ENCODE measurements around the gene SIAH2. TPM values are rescaled to one million over a fixed set of nuclear protein-coding genes. Genes with fewer than 3 reads are reported as not detected.

SIAH2 gene
- total RNA-seq, 2 experiments from 2014 or later, result 74.0 to 74.9 TPM

- DNase-seq, result peak; percentile 78
- CTCF ChIA-PET, result interaction anchor here (0.7 to 10.1 kb wide), 8 partner anchors 20 to 447 kb away, joined by 3 to 111 read pairs (median 8); partner anchors contain the start of gene SELENOT
- POLR2A ChIA-PET, result interaction anchor here (0.6 to 10.7 kb wide), 23 partner anchors 9 to 447 kb away, joined by 3 to 152 read pairs (median 5); partner anchors contain the start of genes EIF2A, ERICH6, GPR171 and SELENOT
- peaks cover 55% of the 10 kb centered on the region for H3K4me1 Mint-ChIP-seq (ENCODE audit: low read depth)
- H3K27me3 Mint-ChIP-seq, result no peaks in the 10 kb centered on the region
- intact Hi-C loops (cut with micrococcal nuclease), result loop anchor here (1.0 to 10.0 kb wide), 8 partner anchors 9 to 1497 kb away; partner anchors contain the start of gene GPR171
- peaks cover 65% of the 10 kb centered on the region for H3K36me3 Mint-ChIP-seq
- peak overlapping the region; percentile 99 for H3K27ac Mint-ChIP-seq
- peak overlapping the region; percentile 95 for H3K4me3 Mint-ChIP-seq
- H3K9me3 Mint-ChIP-seq, result no peaks in the 10 kb centered on the region
Measured at GRCh38 chr3:150760431-150761200, 2.4 kb downstream of the SIAH2 start.

DNA sequence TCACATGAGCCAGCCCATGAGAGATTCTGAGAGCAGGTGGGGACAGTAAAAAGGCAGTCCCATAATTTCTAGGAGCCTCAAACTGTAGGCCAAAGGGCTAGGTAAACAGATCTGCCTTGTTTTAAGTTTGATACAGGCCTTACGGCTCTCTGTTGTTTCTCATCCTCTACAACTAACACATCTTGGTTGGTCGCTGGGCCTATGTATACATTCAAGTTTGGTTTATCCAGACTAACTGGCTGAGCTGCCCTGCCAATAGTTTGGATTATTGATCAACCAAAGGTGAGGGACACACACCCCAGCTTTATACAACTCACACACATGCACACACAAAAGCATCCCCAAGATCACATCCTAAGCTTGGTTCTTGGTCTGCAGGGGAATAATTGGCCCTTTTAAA is 3.0 kb downstream of the SIAH2 start:
- Mint-ChIP-seq H3K4me3 (peak overlapping the region; percentile 95), H3K4me1 (ENCODE audit: low read depth) (peaks cover 52% of the 10 kb centered on the region), H3K9me3 (no peaks in the 10 kb centered on the region), H3K36me3 (peaks cover 67% of the 10 kb centered on the region), H3K27me3 (no peaks in the 10 kb centered on the region), H3K27ac (peak overlapping the region; percentile 99)
- ChIA-PET CTCF (interaction anchor here (0.8 to 10.1 kb wide), 8 partner anchors 22 to 447 kb away, joined by 3 to 111 read pairs (median 8); partner anchors contain the start of genes ERICH6 and SELENOT), POLR2A (interaction anchor here (0.6 to 10.7 kb wide), 20 partner anchors 8 to 1509 kb away, joined by 3 to 152 read pairs (median 5); partner anchors contain the start of genes EIF2A, ERICH6, GPR171 and MBNL1)
- DNase-seq, result no peak
- intact Hi-C loops (cut with micrococcal nuclease), result loop anchor here (1.0 to 10.0 kb wide), 8 partner anchors 9 to 1497 kb away; partner anchors contain the start of gene GPR171

DNA sequence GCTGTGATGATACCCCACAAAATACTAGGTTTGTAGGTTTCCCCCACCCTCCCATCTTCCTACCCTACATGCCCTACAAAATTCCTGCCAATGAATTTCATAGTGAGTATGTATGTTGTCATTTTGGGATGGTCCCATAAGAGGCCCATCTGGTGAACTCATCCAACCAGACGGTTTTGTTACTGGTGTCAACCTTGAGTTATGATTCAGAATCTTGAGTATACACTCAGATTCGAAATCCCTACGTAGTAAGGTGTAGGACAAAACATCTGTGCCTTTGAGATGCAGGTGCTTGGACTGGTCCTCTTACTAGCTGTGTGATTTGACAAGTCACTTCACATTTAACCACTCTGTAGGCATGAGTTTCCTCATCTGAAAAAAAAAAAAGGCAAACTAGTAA is 3.6 kb downstream of the SIAH2 start:
- Mint-ChIP-seq H3K27ac (peak overlapping the region; percentile 99), H3K9me3 (no peaks in the 10 kb centered on the region), H3K36me3 (peaks cover 72% of the 10 kb centered on the region), H3K27me3 (no peaks in the 10 kb centered on the region), H3K4me1 (ENCODE audit: low read depth) (peaks cover 51% of the 10 kb centered on the region), H3K4me3 (peak overlapping the region; percentile 95)
- ChIA-PET CTCF (interaction anchor here (0.8 to 10.1 kb wide), 7 partner anchors 21 to 157 kb away, joined by 3 to 111 read pairs (median 9); partner anchors contain the start of genes ERICH6 and SELENOT), POLR2A (interaction anchor here (0.7 to 10.7 kb wide), 12 partner anchors 8 to 1510 kb away, joined by 3 to 152 read pairs (median 5); partner anchors contain the start of genes EIF2A, MBNL1, SELENOT and SERP1)
- intact Hi-C loops (cut with micrococcal nuclease), result no loop called here
- DNase-seq, result peak; percentile 55

- Mint-ChIP-seq H3K4me1 (ENCODE audit: low read depth) (peaks cover 64% of the 10 kb centered on the region), H3K4me3 (peak overlapping the region; percentile 76), H3K36me3 (peaks cover 84% of the 10 kb centered on the region), H3K27me3 (no peaks in the 10 kb centered on the region), H3K27ac (peak overlapping the region; percentile 93), H3K9me3 (no peaks in the 10 kb centered on the region)
- intact Hi-C loops (cut with micrococcal nuclease), result no loop called here
- CTCF ChIA-PET, result interaction anchor here (0.6 to 1.0 kb wide), 3 partner anchors 19 to 338 kb away, joined by 3 read pairs; no protein-coding TSS in a partner anchor
- POLR2A ChIA-PET, result interaction anchor here (0.6 to 9.1 kb wide), 3 partner anchors 17 to 520 kb away, joined by 5 to 140 read pairs (median 35); no protein-coding TSS in a partner anchor
- no peak for DNase-seq
Measured at GRCh38 chr3:150757768-150758167, 5.2 kb downstream of the SIAH2 start.

- no peak for DNase-seq
- Mint-ChIP-seq H3K9me3 (no peaks in the 10 kb centered on the region), H3K27me3 (no peaks in the 10 kb centered on the region), H3K36me3 (peaks cover 87% of the 10 kb centered on the region), H3K4me1 (ENCODE audit: low read depth) (peaks cover 68% of the 10 kb centered on the region), H3K4me3 (peak overlapping the region; percentile 76), H3K27ac (peak overlapping the region; percentile 93)
- POLR2A ChIA-PET, result interaction anchor here (0.6 to 5.4 kb wide), 3 partner anchors 17 to 520 kb away, joined by 5 to 35 read pairs (median 5); no protein-coding TSS in a partner anchor
- intact Hi-C loops (cut with micrococcal nuclease), result no loop called here
- CTCF ChIA-PET, result interaction anchor here (0.6 to 1.1 kb wide), 4 partner anchors 19 to 337 kb away, joined by 3 read pairs; no protein-coding TSS in a partner anchor
Measured at GRCh38 chr3:150757364-150757763, 5.6 kb downstream of the SIAH2 start.

- Mint-ChIP-seq H3K27me3 (no peaks in the 10 kb centered on the region), H3K27ac (peak overlapping the region; percentile 93), H3K4me1 (ENCODE audit: low read depth) (peaks cover 75% of the 10 kb centered on the region), H3K9me3 (no peaks in the 10 kb centered on the region), H3K4me3 (peak overlapping the region; percentile 36), H3K36me3 (peaks cover 84% of the 10 kb centered on the region)
- intact Hi-C loops (cut with micrococcal nuclease), result no loop called here
- ChIA-PET POLR2A (interaction anchor here (1.5 kb wide), 1 partner anchor 18 kb away, joined by 5 read pairs; no protein-coding TSS in a partner anchor), CTCF (interaction anchor here (1.1 to 1.4 kb wide), 2 partner anchors 31 to 35 kb away, joined by 3 to 4 read pairs; no protein-coding TSS in a partner anchor)
- no peak for DNase-seq
Measured at GRCh38 chr3:150756491-150757059, 6.4 kb downstream of the SIAH2 start.

- CTCF ChIA-PET, result interaction anchor here (1.4 kb wide), 1 partner anchor 32 kb away, joined by 4 read pairs; no protein-coding TSS in a partner anchor
- DNase-seq, result no peak
- H3K27me3 Mint-ChIP-seq, result no peaks in the 10 kb centered on the region
- H3K4me3 Mint-ChIP-seq, result no peak overlapping the region
- intact Hi-C loops (cut with micrococcal nuclease), result no loop called here
- peaks cover 82% of the 10 kb centered on the region for H3K4me1 Mint-ChIP-seq (ENCODE audit: low read depth)
- POLR2A ChIA-PET, result interaction anchor here (0.6 to 1.7 kb wide), 3 partner anchors 8 to 232 kb away, joined by 4 to 6 read pairs (median 5); no protein-coding TSS in a partner anchor
- H3K27ac Mint-ChIP-seq, result peak overlapping the region; percentile 56
- H3K9me3 Mint-ChIP-seq, result no peaks in the 10 kb centered on the region
- H3K36me3 Mint-ChIP-seq, result peaks cover 84% of the 10 kb centered on the region
Measured at GRCh38 chr3:150755902-150756301, 7.1 kb downstream of the SIAH2 start.

DNA sequence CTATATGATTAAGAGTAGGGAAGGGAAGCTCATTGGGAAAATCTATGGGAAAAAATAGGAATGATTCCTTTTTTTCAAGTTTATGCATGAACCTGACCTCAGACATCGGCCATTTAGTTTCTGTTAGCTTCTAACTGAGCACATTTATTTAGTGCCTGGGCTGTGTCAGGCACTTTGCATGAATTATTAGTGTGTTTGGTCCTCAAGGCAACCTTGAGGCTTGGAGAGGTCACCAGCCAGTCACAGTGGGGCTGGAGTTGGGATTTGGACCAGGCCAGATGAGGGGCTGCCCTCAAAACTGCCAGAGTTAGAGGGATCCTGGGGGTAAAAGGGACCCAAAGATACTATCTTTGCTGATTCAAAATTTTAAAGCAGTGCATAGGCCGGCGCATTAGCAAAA is 8.1 kb downstream of the SIAH2 start:
- Mint-ChIP-seq H3K4me3 (peak overlapping the region; percentile 23), H3K36me3 (peaks cover 84% of the 10 kb centered on the region), H3K27me3 (no peaks in the 10 kb centered on the region), H3K9me3 (no peaks in the 10 kb centered on the region), H3K27ac (peak overlapping the region; percentile 73), H3K4me1 (ENCODE audit: low read depth) (peaks cover 88% of the 10 kb centered on the region)
- intact Hi-C loops (cut with micrococcal nuclease), result no loop called here
- ChIA-PET CTCF (interaction anchor here (1.4 kb wide), 1 partner anchor 33 kb away, joined by 7 read pairs; no protein-coding TSS in a partner anchor), POLR2A (interaction anchor here (1.6 to 1.7 kb wide), 2 partner anchors 9 kb away, joined by 4 to 6 read pairs; no protein-coding TSS in a partner anchor)
- DNase-seq, result no peak

DNA sequence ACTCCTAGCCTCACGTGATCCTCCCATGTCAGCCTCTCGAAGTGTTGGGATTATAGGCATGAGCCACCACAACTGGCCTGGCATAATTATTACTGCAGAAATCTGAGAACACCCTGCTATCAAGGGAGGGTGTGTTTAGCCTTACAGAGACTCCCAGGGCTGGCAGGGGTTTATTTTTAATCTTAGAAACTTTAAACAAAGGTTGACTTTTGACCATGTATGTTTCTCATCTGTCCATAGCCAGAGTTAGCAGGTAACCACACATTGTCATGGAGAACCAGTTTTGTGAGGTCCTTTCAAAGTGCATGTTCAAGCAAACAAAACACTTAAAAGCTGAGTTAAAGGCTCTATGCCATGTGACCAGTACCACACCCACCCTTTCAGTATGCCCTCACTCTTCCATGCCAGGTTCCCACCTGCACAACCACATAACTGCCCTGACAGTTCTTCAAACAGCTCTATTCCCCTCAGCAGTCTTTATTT is 11.1 kb downstream of the SIAH2 start:
- POLR2A ChIA-PET, result interaction anchor here (2.3 kb wide), 1 partner anchor 10 kb away, joined by 11 read pairs; no protein-coding TSS in a partner anchor
- H3K27me3 Mint-ChIP-seq, result no peaks in the 10 kb centered on the region
- peaks cover 78% of the 10 kb centered on the region for H3K36me3 Mint-ChIP-seq
- peaks cover 87% of the 10 kb centered on the region for H3K4me1 Mint-ChIP-seq (ENCODE audit: low read depth)
- H3K9me3 Mint-ChIP-seq, result no peaks in the 10 kb centered on the region
- H3K4me3 Mint-ChIP-seq, result no peak overlapping the region
- H3K27ac Mint-ChIP-seq, result peak overlapping the region; percentile 69
- CTCF ChIA-PET, result interaction anchor here (1.0 to 3.2 kb wide), 3 partner anchors 14 to 36 kb away, joined by 3 to 13 read pairs (median 5); no protein-coding TSS in a partner anchor
- DNase-seq, result no peak
- intact Hi-C loops (cut with micrococcal nuclease), result loop anchor here (1.0 kb wide), 2 partner anchors 8 to 14 kb away; no protein-coding TSS in a partner anchor

DNA sequence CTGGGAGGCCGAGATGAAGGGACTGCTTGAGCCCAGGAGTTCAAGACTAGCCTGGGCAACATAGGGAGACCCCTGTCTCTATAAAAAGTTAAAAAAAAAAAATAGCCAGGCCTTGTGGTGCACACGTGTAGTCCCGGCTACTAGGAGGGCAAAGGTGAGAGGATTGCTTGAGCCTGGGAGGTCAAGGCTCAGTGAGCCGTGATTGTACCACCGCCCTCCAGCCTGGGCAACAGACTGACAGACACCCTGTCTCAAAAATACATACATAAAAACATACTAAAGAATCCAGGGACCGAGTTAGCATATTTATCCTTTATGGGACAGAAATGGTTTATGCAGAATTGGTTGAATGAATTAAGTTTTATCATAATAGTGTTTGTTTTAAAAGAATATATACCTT is 13.7 kb downstream of the SIAH2 start:
- Mint-ChIP-seq H3K4me3 (no peak overlapping the region), H3K27ac (no peak overlapping the region), H3K36me3 (peaks cover 77% of the 10 kb centered on the region), H3K9me3 (no peaks in the 10 kb centered on the region), H3K27me3 (no peaks in the 10 kb centered on the region), H3K4me1 (ENCODE audit: low read depth) (peaks cover 91% of the 10 kb centered on the region)
- POLR2A ChIA-PET, result no interaction called here
- CTCF ChIA-PET, result no interaction called here
- intact Hi-C loops (cut with micrococcal nuclease), result no loop called here
- no peak for DNase-seq

DNA sequence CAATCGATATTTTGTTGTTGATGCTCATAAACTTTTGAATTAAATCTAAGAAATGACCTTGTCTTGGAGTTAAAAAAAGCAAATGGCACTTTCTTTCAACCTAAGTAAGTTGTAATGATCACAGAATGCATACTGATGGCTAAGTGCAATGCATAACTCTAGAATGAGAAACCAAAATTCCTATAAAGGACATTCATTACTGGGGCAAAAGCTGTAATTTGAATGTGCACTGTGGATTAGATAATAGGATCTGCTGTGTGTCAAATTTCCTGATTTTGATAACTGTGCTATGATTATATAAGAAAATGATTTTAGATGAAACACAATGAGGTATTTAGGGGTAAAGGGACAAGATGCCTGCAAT is 14.3 kb downstream of the SIAH2 start:
- intact Hi-C loops (cut with micrococcal nuclease), result no loop called here
- CTCF ChIA-PET, result no interaction called here
- Mint-ChIP-seq H3K4me1 (ENCODE audit: low read depth) (peaks cover 91% of the 10 kb centered on the region), H3K9me3 (no peaks in the 10 kb centered on the region), H3K27me3 (no peaks in the 10 kb centered on the region), H3K4me3 (no peak overlapping the region), H3K36me3 (peaks cover 75% of the 10 kb centered on the region), H3K27ac (peak overlapping the region; percentile 0)
- DNase-seq, result no peak
- POLR2A ChIA-PET, result interaction anchor here (0.6 kb wide), 1 partner anchor 10 kb away, joined by 3 read pairs; no protein-coding TSS in a partner anchor

Measured in activated CD4-positive, alpha-beta memory T cell treated with anti-CD3 and anti-CD28 coated beads for 36 hours (primary cell).